NCI-H2029 (cell line): ENCODE measurements around the gene GPR119.
A peak's percentile ranks its signal among the peaks of the same experiment; 100 is the strongest.
"Not testable (repeated sequence)": the region's sequence is repeated elsewhere in the genome, so short reads cannot be mapped to it uniquely, and the experiment has no call there.

ENCODE experiments used
- DNase-seq: peaks from one replicate; lab custom pipeline; 2025; lab: John Stamatoyannopoulos, UW

GPR119 gene

GRCh38 chrX:130385520-130385919 lies at the start of gene GPR119:
TSS of gene GPR119 (minus strand) at chrX:130385674. CDS start at chrX:130385447, 227 bp downstream.
- DNase-seq = no peak

- DNase-seq = not testable (repeated sequence)
Observed at GRCh38 chrX:130429236-130429635, 43.8 kb upstream of the GPR119 start.

- DNase-seq = no peak
Observed at GRCh38 chrX:130426531-130426930, 41.1 kb upstream of the GPR119 start.

GRCh38 chrX:130419263-130419662 lies 33.8 kb upstream of the GPR119 start:
- DNase-seq = no peak

GRCh38 chrX:130418740-130419139 lies 33.3 kb upstream of the GPR119 start:
- no peak for DNase-seq

GRCh38 chrX:130418066-130418465 lies 32.6 kb upstream of the GPR119 start:
- DNase-seq = no peak

GRCh38 chrX:130416785-130417184 lies 31.3 kb upstream of the GPR119 start:
- DNase-seq = no peak

GRCh38 chrX:130415201-130415600 lies 29.7 kb upstream of the GPR119 start:
- no peak for DNase-seq

GRCh38 chrX:130414800-130415199 lies 29.3 kb upstream of the GPR119 start:
- no peak for DNase-seq

- DNase-seq = no peak
Observed at GRCh38 chrX:130413415-130413814, 27.9 kb upstream of the GPR119 start.

GRCh38 chrX:130402208-130402684 lies 16.8 kb upstream of the GPR119 start:
- no peak for DNase-seq

GRCh38 chrX:130401415-130402207 lies 16.1 kb upstream of the GPR119 start, which contains the start of gene RBMX2:
TSS of gene RBMX2 (plus strand) at chrX:130401987. CDS start at chrX:130402033, 46 bp downstream.
- peak; percentile 13 for DNase-seq

GRCh38 chrX:130395341-130395740 lies 9.9 kb upstream of the GPR119 start:
- no peak for DNase-seq

GRCh38 chrX:130393451-130394074 lies 8.1 kb upstream of the GPR119 start:
- DNase-seq = peak; percentile 1

GRCh38 chrX:130386408-130386808 lies 934 bp upstream of the GPR119 start:
- DNase-seq = no peak

GRCh38 chrX:130378024-130378669 lies 7.3 kb downstream of the GPR119 start:
- DNase-seq = no peak

- DNase-seq = no peak
Observed at GRCh38 chrX:130376077-130376476, 9.4 kb downstream of the GPR119 start.

GRCh38 chrX:130352050-130352449 lies 33.4 kb downstream of the GPR119 start:
- not testable (repeated sequence) for DNase-seq

- no peak for DNase-seq
Observed at GRCh38 chrX:130351567-130351966, 33.9 kb downstream of the GPR119 start.

GRCh38 chrX:130347321-130347720 lies 38.2 kb downstream of the GPR119 start:
- DNase-seq = no peak

- DNase-seq = no peak
Observed at GRCh38 chrX:130343411-130343810, 42.1 kb downstream of the GPR119 start.

- no peak for DNase-seq
Observed at GRCh38 chrX:130340271-130340670, 45.2 kb downstream of the GPR119 start.
